GM21526 (cell line): ENCODE data around the gene RTEL1.

ENCODE experiments used
- ATAC-seq: cut with Tn5 transposase; IDR thresholded peaks from one replicate; pipeline ENCODE4 v1.9.1; 2021; ENCODE audit warnings: moderate library complexity; ENCODE audit not compliant: unreplicated experiment, low FRiP score

The RTEL1 gene

DNA sequence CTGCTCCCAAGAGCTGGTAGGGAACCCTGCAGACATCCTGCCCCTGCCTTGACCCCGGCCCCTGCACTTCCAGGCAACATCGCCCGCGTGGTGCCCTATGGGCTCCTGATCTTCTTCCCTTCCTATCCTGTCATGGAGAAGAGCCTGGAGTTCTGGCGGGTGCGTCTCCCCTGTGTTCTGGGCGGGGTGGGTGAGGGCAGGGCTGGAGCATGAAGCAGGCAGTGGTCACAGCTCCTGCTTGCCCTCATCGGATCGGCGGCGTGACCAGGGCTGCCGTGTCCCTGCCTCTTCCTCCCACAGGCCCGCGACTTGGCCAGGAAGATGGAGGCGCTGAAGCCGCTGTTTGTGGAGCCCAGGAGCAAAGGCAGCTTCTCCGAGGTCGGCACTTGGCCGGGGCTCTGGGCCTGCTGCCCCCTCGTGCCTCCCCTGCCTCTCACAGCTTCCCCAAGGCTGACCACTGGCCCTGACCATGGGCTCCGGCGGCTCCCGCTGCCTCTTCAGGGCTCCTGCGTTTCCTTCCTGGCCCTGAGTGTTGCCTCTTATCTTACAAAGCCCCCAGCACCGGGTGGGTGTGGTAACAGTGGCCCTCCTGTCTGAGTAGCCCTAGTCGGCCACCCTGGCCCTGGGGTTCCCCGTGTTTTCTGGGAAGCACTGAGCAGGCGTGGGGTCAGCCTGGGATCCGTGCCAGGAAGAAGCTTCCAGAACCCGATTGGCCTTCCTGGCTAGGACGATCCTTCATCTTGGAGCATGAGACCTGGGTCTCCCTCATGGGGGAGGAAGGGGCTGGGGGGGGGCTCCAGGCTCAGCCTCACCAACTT is 30.3 kb downstream of the RTEL1 start:
- ATAC-seq: no peak

- ATAC-seq: no peak
Measured at GRCh38 chr20:63689046-63690002, 31.2 kb downstream of the RTEL1 start.

DNA sequence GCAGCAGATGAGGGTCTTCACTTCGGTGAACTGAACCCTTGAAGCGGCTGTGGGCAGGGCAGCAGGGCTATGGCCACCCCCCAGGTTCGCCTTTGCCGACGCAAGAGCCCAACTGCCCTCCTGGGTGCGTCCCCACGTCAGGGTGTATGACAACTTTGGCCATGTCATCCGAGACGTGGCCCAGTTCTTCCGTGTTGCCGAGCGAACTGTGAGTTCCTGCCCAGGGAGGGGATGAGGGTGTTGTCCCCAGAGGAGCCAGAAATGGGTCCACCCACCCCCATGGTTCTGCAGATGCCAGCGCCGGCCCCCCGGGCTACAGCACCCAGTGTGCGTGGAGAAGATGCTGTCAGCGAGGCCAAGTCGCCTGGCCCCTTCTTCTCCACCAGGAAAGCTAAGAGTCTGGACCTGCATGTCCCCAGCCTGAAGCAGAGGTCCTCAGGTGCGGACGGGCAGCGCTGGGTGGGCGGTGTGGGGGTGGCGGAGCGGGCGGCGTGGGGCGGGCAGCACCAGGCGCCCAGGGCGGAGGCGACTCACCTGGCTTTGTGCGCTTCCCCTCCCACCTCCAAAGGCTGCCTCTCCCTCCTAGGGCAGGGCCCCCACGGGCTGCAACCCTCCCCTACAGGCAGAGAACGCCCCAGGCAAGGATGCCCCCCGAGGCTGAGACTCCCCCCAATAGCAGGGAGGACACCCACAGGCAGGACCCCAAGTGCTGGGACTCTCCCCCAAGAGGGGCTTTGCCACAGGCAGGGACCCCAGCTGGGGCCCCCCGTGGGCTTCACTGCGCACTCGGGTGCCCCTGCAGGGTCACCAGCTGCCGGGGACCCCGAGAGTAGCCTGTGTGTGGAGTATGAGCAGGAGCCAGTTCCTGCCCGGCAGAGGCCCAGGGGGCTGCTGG is 32.1 kb downstream of the RTEL1 start:
- ATAC-seq: no peak

DNA sequence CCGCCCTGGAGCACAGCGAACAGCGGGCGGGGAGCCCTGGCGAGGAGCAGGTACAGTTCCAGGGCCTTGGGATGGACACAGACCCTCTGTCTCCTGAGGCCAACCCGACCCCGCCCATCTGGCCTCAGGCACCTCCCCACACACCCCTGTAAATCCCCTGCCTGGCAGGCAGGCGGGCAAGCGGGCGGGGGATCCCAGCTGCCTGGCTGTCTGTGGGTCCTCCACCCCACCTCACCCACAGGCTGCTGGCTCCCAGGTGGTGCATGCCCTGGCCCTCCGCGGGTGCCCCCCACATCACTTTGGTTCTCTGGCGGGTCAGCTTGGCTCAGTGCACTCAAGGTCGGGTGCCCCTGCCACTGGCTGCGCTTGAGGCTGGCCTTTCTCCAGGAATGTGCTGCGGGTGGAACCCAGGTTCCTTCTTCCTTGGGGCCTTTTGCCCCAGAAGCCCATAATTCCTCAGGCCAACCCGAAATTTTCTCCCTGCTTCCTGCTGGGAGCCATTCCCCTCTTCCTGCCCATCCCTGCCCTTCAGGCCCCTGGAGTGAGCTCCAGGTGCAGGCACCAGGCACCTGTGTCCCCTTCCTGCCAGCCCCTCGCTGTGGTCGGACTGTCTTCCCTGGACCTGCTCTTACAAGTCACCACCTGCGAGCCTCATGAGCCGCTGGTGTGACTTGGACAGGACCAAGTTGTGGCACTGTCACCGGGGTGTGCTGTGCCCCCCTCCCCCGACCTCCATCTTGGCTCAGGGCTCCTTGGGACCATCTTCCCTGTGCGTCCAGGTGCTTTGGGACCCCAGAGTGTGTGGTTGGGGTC is 33.0 kb downstream of the RTEL1 start:
- no peak for ATAC-seq

GRCh38 chr20:63691711-63692435 is 33.8 kb downstream of the RTEL1 start:
- ATAC-seq: no peak

- ATAC-seq: no peak
Measured at GRCh38 chr20:63692436-63693082, 34.4 kb downstream of the RTEL1 start.

- ATAC-seq: no peak
Measured at GRCh38 chr20:63693083-63693732, 35.1 kb downstream of the RTEL1 start.

GRCh38 chr20:63693733-63694583 is 35.8 kb downstream of the RTEL1 start:
- ATAC-seq: no peak

- no peak for ATAC-seq
Measured at GRCh38 chr20:63694584-63695423, 36.7 kb downstream of the RTEL1 start.

- ATAC-seq: no peak
Measured at GRCh38 chr20:63695424-63696305, 37.6 kb downstream of the RTEL1 start.

- no peak for ATAC-seq
Measured at GRCh38 chr20:63696306-63696627, 38.2 kb downstream of the RTEL1 start.

GRCh38 chr20:63696628-63697356 is 38.7 kb downstream of the RTEL1 start, which contains the start of gene TNFRSF6B:
TNFRSF6B (plus strand) TSS chr20:63696652; CDS start chr20:63696768, 116 bp downstream.
- ATAC-seq: no peak

DNA sequence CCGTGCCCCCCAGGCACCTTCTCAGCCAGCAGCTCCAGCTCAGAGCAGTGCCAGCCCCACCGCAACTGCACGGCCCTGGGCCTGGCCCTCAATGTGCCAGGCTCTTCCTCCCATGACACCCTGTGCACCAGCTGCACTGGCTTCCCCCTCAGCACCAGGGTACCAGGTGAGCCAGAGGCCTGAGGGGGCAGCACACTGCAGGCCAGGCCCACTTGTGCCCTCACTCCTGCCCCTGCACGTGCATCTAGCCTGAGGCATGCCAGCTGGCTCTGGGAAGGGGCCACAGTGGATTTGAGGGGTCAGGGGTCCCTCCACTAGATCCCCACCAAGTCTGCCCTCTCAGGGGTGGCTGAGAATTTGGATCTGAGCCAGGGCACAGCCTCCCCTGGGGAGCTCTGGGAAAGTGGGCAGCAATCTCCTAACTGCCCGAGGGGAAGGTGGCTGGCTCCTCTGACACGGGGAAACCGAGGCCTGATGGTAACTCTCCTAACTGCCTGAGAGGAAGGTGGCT is 39.3 kb downstream of the RTEL1 start:
- no peak for ATAC-seq

DNA sequence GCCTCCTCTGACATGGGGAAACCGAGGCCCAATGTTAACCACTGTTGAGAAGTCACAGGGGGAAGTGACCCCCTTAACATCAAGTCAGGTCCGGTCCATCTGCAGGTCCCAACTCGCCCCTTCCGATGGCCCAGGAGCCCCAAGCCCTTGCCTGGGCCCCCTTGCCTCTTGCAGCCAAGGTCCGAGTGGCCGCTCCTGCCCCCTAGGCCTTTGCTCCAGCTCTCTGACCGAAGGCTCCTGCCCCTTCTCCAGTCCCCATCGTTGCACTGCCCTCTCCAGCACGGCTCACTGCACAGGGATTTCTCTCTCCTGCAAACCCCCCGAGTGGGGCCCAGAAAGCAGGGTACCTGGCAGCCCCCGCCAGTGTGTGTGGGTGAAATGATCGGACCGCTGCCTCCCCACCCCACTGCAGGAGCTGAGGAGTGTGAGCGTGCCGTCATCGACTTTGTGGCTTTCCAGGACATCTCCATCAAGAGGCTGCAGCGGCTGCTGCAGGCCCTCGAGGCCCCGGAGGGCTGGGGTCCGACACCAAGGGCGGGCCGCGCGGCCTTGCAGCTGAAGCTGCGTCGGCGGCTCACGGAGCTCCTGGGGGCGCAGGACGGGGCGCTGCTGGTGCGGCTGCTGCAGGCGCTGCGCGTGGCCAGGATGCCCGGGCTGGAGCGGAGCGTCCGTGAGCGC is 39.9 kb downstream of the RTEL1 start:
- no peak for ATAC-seq
